Measurements from ENCODE around the gene DBF4B. TPM values are rescaled to one million over a fixed set of nuclear protein-coding genes. Genes with fewer than 3 reads are reported as not detected.

The DBF4B gene
- total and polyA plus RNA-seq, 2 of the 13 experiments (the other 11 are each of a cell fraction or from before 2014, with no cell fraction given): 11.7 to 13.2 TPM

DNA sequence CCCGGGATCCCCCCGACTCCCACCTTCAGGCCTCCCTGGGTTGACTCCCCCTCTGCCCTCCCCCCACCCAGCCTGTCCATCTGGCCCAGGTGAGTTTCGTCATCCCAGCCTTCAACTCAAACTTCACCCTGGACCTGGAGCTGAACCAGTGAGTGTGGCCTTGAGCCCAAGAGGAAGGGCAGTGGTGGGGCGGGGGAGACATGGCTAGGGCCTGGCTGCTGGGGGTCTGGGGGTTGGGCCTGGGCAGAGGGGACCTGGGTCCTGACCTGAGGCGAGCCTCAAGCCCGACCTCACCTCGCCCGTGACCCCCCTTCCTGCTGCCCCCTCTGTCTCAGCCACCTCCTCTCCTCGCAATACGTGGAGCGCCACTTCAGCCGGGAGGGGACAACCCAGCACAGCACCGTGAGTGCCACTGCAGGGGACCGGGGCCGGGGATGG, 61.2 kb downstream of the DBF4B start (continued):
- TF ChIP-seq, protein P1, sequence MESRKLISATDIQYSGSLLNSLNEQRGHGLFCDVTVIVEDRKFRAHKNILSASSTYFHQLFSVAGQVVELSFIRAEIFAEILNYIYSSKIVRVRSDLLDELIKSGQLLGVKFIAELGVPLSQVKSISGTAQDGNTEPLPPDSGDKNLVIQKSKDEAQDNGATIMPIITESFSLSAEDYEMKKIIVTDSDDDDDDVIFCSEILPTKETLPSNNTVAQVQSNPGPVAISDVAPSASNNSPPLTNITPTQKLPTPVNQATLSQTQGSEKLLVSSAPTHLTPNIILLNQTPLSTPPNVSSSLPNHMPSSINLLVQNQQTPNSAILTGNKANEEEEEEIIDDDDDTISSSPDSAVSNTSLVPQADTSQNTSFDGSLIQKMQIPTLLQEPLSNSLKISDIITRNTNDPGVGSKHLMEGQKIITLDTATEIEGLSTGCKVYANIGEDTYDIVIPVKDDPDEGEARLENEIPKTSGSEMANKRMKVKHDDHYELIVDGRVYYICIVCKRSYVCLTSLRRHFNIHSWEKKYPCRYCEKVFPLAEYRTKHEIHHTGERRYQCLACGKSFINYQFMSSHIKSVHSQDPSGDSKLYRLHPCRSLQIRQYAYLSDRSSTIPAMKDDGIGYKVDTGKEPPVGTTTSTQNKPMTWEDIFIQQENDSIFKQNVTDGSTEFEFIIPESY (CRISPR knock-in tag; IDR thresholded peaks at IDR 0.05): no peak
- no peak for TF ChIP-seq TCF12 (IDR thresholded peaks at IDR 0.05)
- no peak for TF ChIP-seq TCF12 (CRISPR knock-in tag; IDR thresholded peaks at IDR 0.05)
- no peak for TF ChIP-seq RORA (CRISPR knock-in tag; IDR thresholded peaks at IDR 0.05)
- TF ChIP-seq ZNF703 (CRISPR knock-in tag; IDR thresholded peaks at IDR 0.05; ENCODE audit: borderline replicate concordance): no peak
- TF ChIP-seq ZNF282 (IDR thresholded peaks at IDR 0.05; ENCODE audit: partially characterized antibody): no peak
- TF ChIP-seq AKAP8 (CRISPR knock-in tag; IDR thresholded peaks at IDR 0.05): no peak
- TF ChIP-seq EP300 (IDR thresholded peaks at IDR 0.05; ENCODE audit: low read depth in 2 of 2, low read length in 2 of 2): 0 out of 4 replicates have a peak, but pooled peaks of 1 of the 2 experiments have one; percentile 35
- no peak for TF ChIP-seq EP300 (CRISPR knock-in tag; IDR thresholded peaks at IDR 0.05; ENCODE audit: borderline replicate concordance)
- no peak for TF ChIP-seq FIP1L1 (IDR thresholded peaks at IDR 0.05; ENCODE audit: borderline replicate concordance, insufficient read depth, low read depth, low read length)
- TF ChIP-seq, protein P2, sequence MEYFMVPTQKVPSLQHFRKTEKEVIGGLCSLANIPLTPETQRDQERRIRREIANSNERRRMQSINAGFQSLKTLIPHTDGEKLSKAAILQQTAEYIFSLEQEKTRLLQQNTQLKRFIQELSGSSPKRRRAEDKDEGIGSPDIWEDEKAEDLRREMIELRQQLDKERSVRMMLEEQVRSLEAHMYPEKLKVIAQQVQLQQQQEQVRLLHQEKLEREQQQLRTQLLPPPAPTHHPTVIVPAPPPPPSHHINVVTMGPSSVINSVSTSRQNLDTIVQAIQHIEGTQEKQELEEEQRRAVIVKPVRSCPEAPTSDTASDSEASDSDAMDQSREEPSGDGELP (IDR thresholded peaks at IDR 0.05; ENCODE audit: borderline replicate concordance, low read depth): peak; percentile 57; the same call in 1 of the 2 replicates
- no peak for TF ChIP-seq SIX1 (CRISPR knock-in tag; IDR thresholded peaks at IDR 0.05; ENCODE audit: borderline replicate concordance)
- 0 out of 2 replicates have a peak, but pooled peaks have one; percentile 33 for TF ChIP-seq NCOR1 (IDR thresholded peaks at IDR 0.05; ENCODE audit: borderline replicate concordance, low read length)
- TF ChIP-seq ZNF335 (CRISPR knock-in tag; IDR thresholded peaks at IDR 0.05): no peak
- no peak for TF ChIP-seq PRMT3 (CRISPR knock-in tag; IDR thresholded peaks at IDR 0.05; ENCODE audit: borderline replicate concordance, low read depth)
- TF ChIP-seq JUND (CRISPR knock-in tag; IDR thresholded peaks at IDR 0.05): no peak
- peak; percentile 74; the same call in 1 of the 2 replicates for TF ChIP-seq ZBTB7A (CRISPR knock-in tag; IDR thresholded peaks at IDR 0.05)
- no peak for TF ChIP-seq SYNCRIP (IDR thresholded peaks at IDR 0.05; ENCODE audit: insufficient read depth, low read depth, low read length)
- no peak for TF ChIP-seq ZMAT3 (CRISPR knock-in tag; conservative IDR thresholded peaks at IDR 0.05)
- TF ChIP-seq SRF (IDR thresholded peaks at IDR 0.05; ENCODE audit: low read depth, low read length): no peak
- no peak for TF ChIP-seq HOXA5 (CRISPR knock-in tag; IDR thresholded peaks at IDR 0.05)
- TF ChIP-seq FOSL2 (CRISPR knock-in tag; IDR thresholded peaks at IDR 0.05): peak; percentile 27
- TF ChIP-seq ZNF605 (CRISPR knock-in tag; IDR thresholded peaks at IDR 0.05): 0 out of 2 replicates have a peak, but pooled peaks have one; percentile 37
- TF ChIP-seq MXI1 (IDR thresholded peaks at IDR 0.05; ENCODE audit: borderline replicate concordance, low read depth, low read length): no peak
- TF ChIP-seq ZNF160 (CRISPR knock-in tag; IDR thresholded peaks at IDR 0.05): no peak
- no peak for TF ChIP-seq ZBTB4 (CRISPR knock-in tag; IDR thresholded peaks at IDR 0.05; ENCODE audit: borderline replicate concordance)
- no peak for TF ChIP-seq ZFP1 (CRISPR knock-in tag; IDR thresholded peaks at IDR 0.05)

Measured in HepG2 (cell line).